GM12878 (cell line): Measurements from ENCODE around the gene KIAA1217.

ENCODE experiments used
- BRCA1 ChIP-seq: IDR thresholded peaks from 2 replicates; pipeline ENCODE4 v1.6.1; 2011; ENCODE audit warnings: low read depth, low read length, improper control_type of control experiment
- EP300 ChIP-seq, 2 experiments: fragments of 150-350 bp in 1 of 2; IDR thresholded peaks; 2 replicates each; pipeline ENCODE4 v1.6.1; 2011 to 2012; ENCODE audit warnings: low read depth in 2 of 2, low read length in 2 of 2, borderline replicate concordance in 1 of 2, improper control_type of control experiment in 1 of 2, inconsistent platforms in 1 of 2; ENCODE audit not compliant: control insufficient read depth in 1 of 2
- GABPA ChIP-seq: IDR thresholded peaks from 2 replicates; pipeline ENCODE4 v1.6.1; 2014; ENCODE audit warnings: antibody characterized with exemption, low read depth, mild to moderate bottlenecking, inconsistent platforms

DNA sequence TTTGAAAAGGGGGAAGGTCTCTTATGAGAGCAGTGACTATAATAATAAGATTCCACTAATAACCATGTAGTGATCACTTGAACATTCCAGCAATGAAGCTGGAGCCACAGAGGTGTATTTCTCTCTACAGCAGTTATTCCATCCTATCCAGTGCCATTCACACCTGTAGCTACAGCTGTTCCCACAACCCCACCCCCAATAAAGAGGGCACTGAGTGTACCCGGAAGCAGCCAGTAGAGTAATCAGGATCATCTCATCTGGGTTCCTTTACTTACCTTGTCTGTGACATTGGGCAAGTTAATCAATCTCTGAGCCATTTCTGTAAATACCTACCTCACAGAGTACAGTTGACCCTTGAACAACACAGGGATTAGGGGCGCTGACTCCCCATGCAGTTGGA is 188.7 kb downstream of the KIAA1217 start:
- TF ChIP-seq GABPA (no peak), EP300 (IDR thresholded peaks at IDR 0.05; ENCODE audit: borderline replicate concordance in 1 of 2, control insufficient read depth in 1 of 2, low read depth in 2 of 2, low read length in 2 of 2) (no peak), BRCA1 (no peak)
